H1 (cell line): ENCODE measurements around the gene RPAP3. TPM values are rescaled to one million over a fixed set of nuclear protein-coding genes. Genes with fewer than 3 reads are reported as not detected.

Experiments
- BRCA1 ChIP-seq: IDR thresholded peaks from 2 replicates; pipeline ENCODE4 v1.6.1; 2012; ENCODE audit warnings: low read depth, low read length, improper control_type of control experiment
- CHD7 ChIP-seq: fragments of 300-600 bp; sonication (generic); IDR thresholded peaks from 2 replicates; pipeline ENCODE4 v1.7.1; 2012; ENCODE audit warnings: low read length, moderate library complexity, mild to moderate bottlenecking, inconsistent platforms; ENCODE audit not compliant: insufficient replicate concordance
- HDAC6 ChIP-seq: IDR thresholded peaks from one replicate; pipeline ENCODE4 v1.7.1; 2012; ENCODE audit warnings: low read depth, mild to moderate bottlenecking, inconsistent platforms, low read length, moderate library complexity
- NANOG ChIP-seq: IDR thresholded peaks from 2 replicates; pipeline ENCODE4 v1.6.1; 2011; ENCODE audit warnings: low read length, low read depth, mild to moderate bottlenecking, inconsistent platforms; ENCODE audit not compliant: insufficient read depth, poor library complexity, severe bottlenecking
- NRF1 ChIP-seq: IDR thresholded peaks from 2 replicates; pipeline ENCODE4 v1.6.1; 2011; ENCODE audit warnings: mild to moderate bottlenecking, low read depth, low read length, improper control_type of control experiment
- POLR2A ChIP-seq, 2 experiments: IDR thresholded peaks; 1 replicate in 1 of 2; 2 replicates in 1 of 2; pipeline ENCODE4 v1.6.1; 2011; ENCODE audit warnings: low read depth in 2 of 2, low read length in 2 of 2, mild to moderate bottlenecking in 2 of 2; ENCODE audit errors: control extremely low read depth in 1 of 2
- RFX5 ChIP-seq: IDR thresholded peaks from 2 replicates; pipeline ENCODE4 v1.6.1; 2011; ENCODE audit warnings: low read depth, low read length, improper control_type of control experiment, borderline replicate concordance
- RNF2 ChIP-seq: fragments of 200-900, 300-1000 bp; sonication (generic); IDR thresholded peaks from 2 replicates; pipeline ENCODE4 v1.7.1; 2016; ENCODE audit warnings: borderline replicate concordance, low read depth, mild to moderate bottlenecking, antibody characterized with exemption, low read length; ENCODE audit not compliant: poor library complexity, severe bottlenecking; ENCODE audit errors: missing control alignments
- SRF ChIP-seq: IDR thresholded peaks from 2 replicates; pipeline ENCODE4 v1.6.1; 2011; ENCODE audit warnings: mild to moderate bottlenecking, low read depth, low read length, moderate library complexity
- ZNF274 ChIP-seq: IDR thresholded peaks from 2 replicates; pipeline ENCODE4 v1.7.0; 2012; ENCODE audit warnings: low read length, borderline replicate concordance; ENCODE audit errors: extremely low read depth
- polyA plus RNA-seq, 7 experiments: library from polyadenylated mRNA; depleted of rRNA in 3 of 7; stranded (reverse) in 5 of 7; unstranded in 2 of 7; fragments of >200 nt in 5 of 7; fragments of 200-250 nt in 2 of 7; gene quantifications; 1 replicate in 5 of 7; 2 replicates in 1 of 7; 4 replicates in 1 of 7; pipeline versions ENCODE4 v1.2.1 to v1.2.3, GENCODE V29; 2011 to 2013; ENCODE audit warnings: missing spikeins in 2 of 7, mixed read lengths in 2 of 7
- total RNA-seq: library from RNA; stranded (reverse); fragmentation: NEBNext Ultra II Directional; extraction: Animal tissue kit (Norgen Biotek cat#: 25700); gene quantifications from 2 replicates; pipeline ENCODE4 v1.2.1, GENCODE V29; 2021

The RPAP3 gene
- total and polyA plus RNA-seq, 2 of the 8 experiments (the other 6 are each of a cell fraction or from before 2014, with no cell fraction given): 6.4 to 60.5 TPM

- no peak for TF ChIP-seq CHD7
- TF ChIP-seq RNF2: no peak
- TF ChIP-seq RFX5: no peak
- no peak for TF ChIP-seq POLR2A (IDR thresholded peaks at IDR 0.05; ENCODE audit: control extremely low read depth in 1 of 2, low read depth in 2 of 2, low read length in 2 of 2)
- no peak for TF ChIP-seq NANOG
- no peak for TF ChIP-seq NRF1
- TF ChIP-seq BRCA1: no peak
- no peak for TF ChIP-seq HDAC6
- TF ChIP-seq ZNF274: no peak
- TF ChIP-seq SRF: no peak
- TF ChIP-seq, all 59 proteins: peak for 0
Measured at GRCh38 chr12:47739979-47740378, 34.1 kb upstream of the RPAP3 start (continued).
